Transverse colon (tissue), 3 donors: ENCODE data around the gene THBS1.

ENCODE experiments used
- EP300 ChIP-seq: sonication (generic); formaldehyde crosslinking; IDR thresholded peaks from one replicate; pipeline ENCODE4 v1.6.1; 2017; ENCODE audit warnings: antibody characterized with exemption, low read depth
- POLR2A ChIP-seq: fragments of 450-650 bp; IDR thresholded peaks from one replicate; pipeline ENCODE4 v1.6.1; 2016; ENCODE audit warnings: antibody characterized with exemption, mild to moderate bottlenecking, moderate library complexity
- TF ChIP-seq, protein P1 (sequence below), 5 experiments: fragments of 200-600 bp in 3 of 5; fragments of 450-650 bp in 2 of 5; sonication (generic) in 3 of 5; IDR thresholded peaks; 1 replicate in 2 of 5; 2 replicates in 3 of 5; pipeline ENCODE4 v1.5.1; 2016 to 2017; ENCODE audit warnings: antibody characterized with exemption in 5 of 5, inconsistent platforms in 3 of 5, mild to moderate bottlenecking in 2 of 5, moderate library complexity in 1 of 5

- TF ChIP-seq, protein P1, sequence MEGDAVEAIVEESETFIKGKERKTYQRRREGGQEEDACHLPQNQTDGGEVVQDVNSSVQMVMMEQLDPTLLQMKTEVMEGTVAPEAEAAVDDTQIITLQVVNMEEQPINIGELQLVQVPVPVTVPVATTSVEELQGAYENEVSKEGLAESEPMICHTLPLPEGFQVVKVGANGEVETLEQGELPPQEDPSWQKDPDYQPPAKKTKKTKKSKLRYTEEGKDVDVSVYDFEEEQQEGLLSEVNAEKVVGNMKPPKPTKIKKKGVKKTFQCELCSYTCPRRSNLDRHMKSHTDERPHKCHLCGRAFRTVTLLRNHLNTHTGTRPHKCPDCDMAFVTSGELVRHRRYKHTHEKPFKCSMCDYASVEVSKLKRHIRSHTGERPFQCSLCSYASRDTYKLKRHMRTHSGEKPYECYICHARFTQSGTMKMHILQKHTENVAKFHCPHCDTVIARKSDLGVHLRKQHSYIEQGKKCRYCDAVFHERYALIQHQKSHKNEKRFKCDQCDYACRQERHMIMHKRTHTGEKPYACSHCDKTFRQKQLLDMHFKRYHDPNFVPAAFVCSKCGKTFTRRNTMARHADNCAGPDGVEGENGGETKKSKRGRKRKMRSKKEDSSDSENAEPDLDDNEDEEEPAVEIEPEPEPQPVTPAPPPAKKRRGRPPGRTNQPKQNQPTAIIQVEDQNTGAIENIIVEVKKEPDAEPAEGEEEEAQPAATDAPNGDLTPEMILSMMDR (IDR thresholded peaks at IDR 0.05), result no peak
- TF ChIP-seq EP300 (no peak), POLR2A (no peak)
Observed at GRCh38 chr15:39592500-39592899, 11.6 kb downstream of the THBS1 start.
